Measurements from ENCODE around the gene TRIM59. TPM values are rescaled to one million over a fixed set of nuclear protein-coding genes. Genes with fewer than 3 reads are reported as not detected.

The TRIM59 gene
- total RNA-seq, 4 donors from 2014 or later = 4.3 to 11.1 (median 6.7) TPM

DNA sequence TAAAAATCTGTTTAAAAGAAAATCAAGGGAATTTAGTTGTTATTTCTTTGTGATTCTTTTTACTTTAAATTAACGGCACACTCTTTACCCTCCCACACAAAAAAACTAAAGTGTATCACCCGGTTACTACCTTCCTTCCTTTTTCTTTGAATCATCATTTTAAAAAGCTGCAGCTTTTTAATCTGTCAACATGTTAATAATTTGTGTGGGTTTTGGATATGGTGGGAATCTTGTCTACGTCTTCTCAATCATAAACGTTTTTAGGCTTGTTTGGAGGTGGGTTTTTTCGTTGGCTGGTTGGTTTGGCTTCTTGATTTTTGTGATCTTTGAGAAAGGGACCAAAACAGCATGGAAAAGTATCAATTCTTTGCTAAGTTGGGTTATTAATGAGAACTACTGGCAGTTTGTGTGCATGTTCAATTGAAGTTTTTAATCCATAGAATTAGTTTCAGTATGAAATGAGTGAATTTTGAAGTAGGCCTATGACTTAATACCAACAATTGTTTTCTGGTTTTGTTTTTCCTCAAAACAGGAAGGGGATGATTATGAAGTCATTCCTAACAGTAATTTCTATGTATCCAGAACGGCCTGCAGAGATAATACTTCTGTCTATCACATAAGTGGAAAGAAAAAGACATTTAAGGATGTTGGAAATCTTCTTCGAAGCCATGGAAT is 45.7 kb downstream of the TRIM59 start:
- Histone ChIP-seq H3K4me1 (peaks cover 31% of the 10 kb centered on the region), H3K36me3 (peaks cover 5% of the 10 kb centered on the region), H3K27me3 (no peaks in the 10 kb centered on the region), H3K4me3 (no peak overlapping the region), H3K9me3 (no peaks in the 10 kb centered on the region), H3K27ac (no peak overlapping the region)
- DNase-seq (ENCODE audit: low spot score in 2 of 2) = no peak
- TF ChIP-seq EP300 (IDR thresholded peaks at IDR 0.05) = no peak
- TF ChIP-seq POLR2A (IDR thresholded peaks at IDR 0.05) = no peak
- TF ChIP-seq CTCF (IDR thresholded peaks at IDR 0.05) = no peak
- no peak for TF ChIP-seq POLR2AphosphoS5 (IDR thresholded peaks at IDR 0.05)
- 65% methylated on average over 7 of the region's 7 CpGs for WGBS

DNA sequence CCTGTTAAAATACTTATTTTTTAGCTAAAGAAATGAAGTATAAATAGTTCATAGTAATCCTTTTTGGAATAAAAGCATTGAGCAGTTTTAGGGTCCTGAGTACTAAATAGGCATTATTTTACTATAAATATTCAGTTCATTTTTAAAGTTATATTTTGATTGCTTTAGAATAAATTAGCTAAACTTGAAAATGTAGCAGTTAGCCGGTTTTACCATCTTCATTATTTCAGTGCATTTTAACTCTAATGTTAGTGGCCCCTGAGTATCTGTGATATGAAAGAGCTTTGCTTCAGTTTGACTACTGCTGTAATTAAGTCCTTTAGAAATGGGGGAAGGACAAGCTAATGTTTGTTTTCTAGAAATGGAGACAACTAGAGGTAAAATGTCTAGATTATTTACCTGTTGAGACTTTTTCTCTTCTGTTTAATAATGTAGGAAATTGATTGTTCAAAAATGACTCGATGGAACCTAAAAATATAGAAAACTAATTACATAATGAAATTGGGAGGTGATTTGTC is 46.5 kb downstream of the TRIM59 start:
- peak overlapping the region; percentile 68 for H3K4me3 ChIP-seq
- peaks cover 5% of the 10 kb centered on the region for H3K36me3 ChIP-seq

GRCh38 chr3:160402221-160403027 is 47.2 kb downstream of the TRIM59 start:
- Histone ChIP-seq H3K4me1 (peaks cover 40% of the 10 kb centered on the region), H3K36me3 (peaks cover 5% of the 10 kb centered on the region), H3K27ac (no peak overlapping the region), H3K9me3 (no peaks in the 10 kb centered on the region), H3K4me3 (peak overlapping the region; percentile 68), H3K27me3 (no peaks in the 10 kb centered on the region)
- WGBS = 47% methylated on average over 11 of the region's 11 CpGs
- no peak for DNase-seq (ENCODE audit: low spot score in 2 of 2)
- TF ChIP-seq POLR2AphosphoS5 (IDR thresholded peaks at IDR 0.05) (no peak), EP300 (IDR thresholded peaks at IDR 0.05) (no peak)

More for the DNA sequence above, 46.5 kb downstream of the TRIM59 start:
- Histone ChIP-seq H3K27me3 (no peaks in the 10 kb centered on the region), H3K4me1 (peaks cover 37% of the 10 kb centered on the region), H3K27ac (no peak overlapping the region), H3K9me3 (no peaks in the 10 kb centered on the region)
- DNase-seq (ENCODE audit: low spot score in 2 of 2) = no peak
- no peak for TF ChIP-seq CTCF (IDR thresholded peaks at IDR 0.05)
- no peak for TF ChIP-seq EP300 (IDR thresholded peaks at IDR 0.05)
- no peak for TF ChIP-seq POLR2A (IDR thresholded peaks at IDR 0.05)
- TF ChIP-seq POLR2AphosphoS5 (IDR thresholded peaks at IDR 0.05) = no peak
- 64% methylated on average over 2 of the region's 2 CpGs for WGBS

- no peak overlapping the region for H3K27ac ChIP-seq
- TF ChIP-seq POLR2A (IDR thresholded peaks at IDR 0.05) = no peak
- no peak for TF ChIP-seq CTCF (IDR thresholded peaks at IDR 0.05)
- no peak for TF ChIP-seq POLR2AphosphoS5 (IDR thresholded peaks at IDR 0.05)
- TF ChIP-seq EP300 (IDR thresholded peaks at IDR 0.05) = no peak
- no peaks in the 10 kb centered on the region for H3K36me3 ChIP-seq
- H3K9me3 ChIP-seq = no peaks in the 10 kb centered on the region
- H3K4me3 ChIP-seq = peak overlapping the region; percentile 68
- DNase-seq (ENCODE audit: low spot score in 2 of 2) = no peak
- no peaks in the 10 kb centered on the region for H3K27me3 ChIP-seq
- WGBS = 15% methylated on average over 16 of the region's 16 CpGs
- peaks cover 40% of the 10 kb centered on the region for H3K4me1 ChIP-seq
Observed at GRCh38 chr3:160401291-160402095, 48.1 kb downstream of the TRIM59 start.

DNA sequence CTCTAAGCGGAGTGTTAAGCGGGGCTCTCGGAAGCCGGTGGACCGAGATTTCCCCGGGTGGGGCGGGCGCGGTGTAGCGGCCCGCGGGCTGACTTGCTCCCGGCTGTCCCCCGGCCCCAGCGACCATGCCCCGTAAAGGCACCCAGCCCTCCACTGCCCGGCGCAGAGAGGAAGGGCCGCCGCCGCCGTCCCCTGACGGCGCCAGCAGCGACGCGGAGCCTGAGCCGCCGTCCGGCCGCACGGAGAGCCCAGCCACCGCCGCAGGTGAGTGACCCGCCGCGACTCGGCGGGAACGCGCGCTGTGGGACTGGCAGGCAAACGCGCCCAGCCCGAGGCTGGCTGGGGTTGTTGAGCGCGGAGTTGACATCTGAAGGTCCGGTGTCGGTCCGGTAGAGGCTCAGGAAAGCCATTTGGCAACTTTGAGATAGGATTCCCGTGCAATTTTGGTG is 48.9 kb downstream of the TRIM59 start:
- Histone ChIP-seq H3K4me1 (peaks cover 40% of the 10 kb centered on the region), H3K27me3 (no peaks in the 10 kb centered on the region), H3K9me3 (no peaks in the 10 kb centered on the region), H3K4me3 (peak overlapping the region; percentile 68), H3K36me3 (no peaks in the 10 kb centered on the region), H3K27ac (peak overlapping the region; percentile 88)
- no peak for TF ChIP-seq POLR2A (IDR thresholded peaks at IDR 0.05)
- no peak for TF ChIP-seq POLR2AphosphoS5 (IDR thresholded peaks at IDR 0.05)
- TF ChIP-seq EP300 (IDR thresholded peaks at IDR 0.05) = no peak
- TF ChIP-seq CTCF (IDR thresholded peaks at IDR 0.05) = no peak
- peak; percentile 59 to 80 for DNase-seq (ENCODE audit: low spot score in 2 of 2)
- WGBS = 0% methylated on average over 8 of the region's 51 CpGs

Measured in suprapubic skin (tissue), 4 donors.